DMS153 treated with DMSO at 0.1 percent for 48 hours (cell line): ENCODE results near the gene TAF1.
"Not testable (repeated sequence)": the region's sequence is repeated elsewhere in the genome, so short reads cannot be mapped to it uniquely, and the experiment has no call there.

Experiments
- DNase-seq: peaks from one replicate; lab custom pipeline; 2025; ENCODE audit not compliant: unreplicated experiment; lab: John Stamatoyannopoulos, UW

The TAF1 gene

GRCh38 chrX:71365875-71366673 lies at the start of gene TAF1:
TAF1 (plus strand) TSS chrX:71366357; CDS start chrX:71366375, 18 bp downstream.
- DNase-seq: peak; percentile 64

- DNase-seq: not testable (repeated sequence)
Observed at GRCh38 chrX:71316959-71317358, 49.2 kb upstream of the TAF1 start.

DNA sequence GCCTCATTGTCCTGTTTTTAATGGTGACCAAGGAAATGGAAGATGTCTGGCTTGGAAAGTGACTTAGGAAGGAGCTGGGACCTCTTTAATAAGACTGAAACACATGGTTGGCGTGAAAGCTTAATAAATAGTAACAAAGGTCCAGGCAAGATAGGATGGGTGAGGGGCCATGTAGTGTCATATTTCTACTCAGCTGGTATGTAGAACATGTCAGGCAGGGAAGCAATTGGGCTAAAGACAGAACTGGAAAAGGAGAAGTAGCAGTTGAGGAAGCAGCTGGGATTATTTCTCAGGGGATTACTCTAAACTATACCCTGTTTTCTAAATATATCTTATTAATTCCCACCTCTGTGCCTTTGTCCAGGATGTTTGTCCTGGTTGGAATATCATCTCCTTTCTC lies 46.0 kb upstream of the TAF1 start:
- DNase-seq: no peak

DNA sequence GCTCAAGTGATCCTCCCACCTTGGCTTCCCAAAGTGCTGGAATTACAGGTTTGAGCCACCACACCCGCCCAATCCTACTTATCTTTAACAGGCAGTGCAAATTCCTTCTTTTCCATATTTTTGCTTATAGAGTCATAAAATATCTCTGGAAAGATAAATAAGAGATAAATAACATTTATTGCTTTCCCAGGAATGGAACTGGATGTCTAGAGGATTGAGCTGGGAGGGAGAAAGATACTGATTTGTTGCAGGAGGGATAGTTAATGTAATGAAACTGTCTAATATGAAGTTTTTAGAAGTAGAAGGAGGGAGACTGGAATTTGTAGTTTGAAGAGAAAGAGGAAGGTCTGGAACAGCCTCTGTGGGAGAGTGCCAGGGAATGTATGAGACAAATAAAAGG lies 44.4 kb upstream of the TAF1 start:
- no peak for DNase-seq

GRCh38 chrX:71324452-71324851 lies 41.7 kb upstream of the TAF1 start:
- not testable (repeated sequence) for DNase-seq

DNA sequence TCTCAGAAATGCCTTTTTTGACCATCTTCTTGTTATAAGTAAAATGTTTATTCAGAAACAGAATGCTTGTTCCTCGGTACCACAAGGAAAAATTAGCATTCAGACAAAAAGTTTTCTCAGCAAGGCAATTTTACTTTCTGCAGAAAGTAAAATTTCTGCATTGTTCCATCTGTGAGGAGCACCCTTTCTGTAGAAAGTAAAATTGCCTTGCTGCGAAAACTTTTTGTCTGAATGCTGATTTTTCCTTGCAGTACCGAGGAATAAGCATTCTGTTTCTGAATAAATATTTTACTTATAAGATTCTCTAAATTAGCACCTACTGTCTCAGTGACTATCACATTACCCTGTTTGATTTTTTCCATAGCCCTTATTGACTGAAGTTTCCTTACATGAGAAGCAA lies 39.8 kb upstream of the TAF1 start:
- DNase-seq: no peak

DNA sequence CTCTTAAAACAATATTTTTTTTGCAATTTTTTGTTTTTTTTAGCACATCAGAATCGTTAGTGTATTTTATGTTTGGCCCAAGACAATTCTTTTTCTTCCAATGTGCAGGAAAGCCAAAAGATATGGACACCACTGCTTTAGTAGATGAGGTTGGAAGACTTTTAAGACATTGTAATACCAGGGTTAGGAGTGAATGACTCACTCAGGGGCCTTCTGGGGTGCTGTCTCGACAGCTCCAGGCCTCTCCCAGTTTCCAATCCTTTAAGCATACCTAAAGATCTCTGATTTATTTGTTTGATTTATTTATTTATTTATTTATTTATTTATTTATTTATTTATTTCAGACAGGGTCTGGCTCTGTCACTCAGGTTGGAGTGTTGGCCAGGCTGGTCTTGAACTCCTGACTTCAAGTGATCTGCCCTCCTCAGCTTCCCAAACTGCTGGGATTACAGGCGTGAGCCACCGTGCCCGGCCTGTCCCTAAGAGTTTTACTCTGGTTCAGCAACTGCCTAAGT lies 16.9 kb upstream of the TAF1 start:
- not testable (repeated sequence) for DNase-seq

DNA sequence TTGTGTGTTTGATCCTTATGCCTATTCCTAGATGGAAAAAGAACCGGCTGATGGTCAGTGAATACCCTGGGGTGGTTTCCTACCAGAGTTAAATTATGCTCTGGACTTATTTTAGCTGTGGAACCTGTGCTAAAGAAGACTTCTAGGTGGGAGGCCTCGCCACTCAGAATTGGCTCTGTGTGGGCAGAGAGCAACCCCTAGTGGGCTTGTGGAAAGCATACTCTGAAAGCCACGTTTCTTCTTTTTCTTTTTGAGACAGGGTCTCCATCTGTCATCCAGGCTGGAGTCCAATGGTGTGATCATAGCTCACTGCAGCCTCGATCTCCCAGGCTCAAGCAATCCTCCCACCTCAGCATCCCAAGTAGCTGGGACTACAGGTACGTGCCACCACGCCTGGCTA lies 16.3 kb upstream of the TAF1 start:
- DNase-seq: not testable (repeated sequence)

DNA sequence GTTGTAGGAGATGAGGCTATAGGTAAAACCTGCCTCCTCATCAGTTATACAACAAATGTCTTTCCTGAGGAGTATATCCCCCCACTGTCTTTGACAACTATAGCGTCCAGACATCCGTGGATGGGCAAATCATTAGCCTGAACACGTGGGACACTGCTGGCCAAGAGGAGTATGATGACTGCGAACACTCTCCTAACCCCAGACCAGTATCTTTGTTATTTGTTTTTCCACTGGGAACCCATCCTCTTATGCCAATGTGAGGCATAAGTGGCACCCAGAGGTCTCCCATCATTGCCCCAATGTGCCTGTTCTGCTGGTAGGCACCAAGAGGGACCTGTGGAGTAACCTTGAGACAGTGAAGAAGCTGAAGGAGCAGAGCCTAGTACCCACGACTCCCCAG lies 13.7 kb upstream of the TAF1 start:
- not testable (repeated sequence) for DNase-seq

GRCh38 chrX:71364221-71364620 lies 1.9 kb upstream of the TAF1 start:
- no peak for DNase-seq

- DNase-seq: no peak
Observed at GRCh38 chrX:71365356-71365874, 742 bp upstream of the TAF1 start.

DNA sequence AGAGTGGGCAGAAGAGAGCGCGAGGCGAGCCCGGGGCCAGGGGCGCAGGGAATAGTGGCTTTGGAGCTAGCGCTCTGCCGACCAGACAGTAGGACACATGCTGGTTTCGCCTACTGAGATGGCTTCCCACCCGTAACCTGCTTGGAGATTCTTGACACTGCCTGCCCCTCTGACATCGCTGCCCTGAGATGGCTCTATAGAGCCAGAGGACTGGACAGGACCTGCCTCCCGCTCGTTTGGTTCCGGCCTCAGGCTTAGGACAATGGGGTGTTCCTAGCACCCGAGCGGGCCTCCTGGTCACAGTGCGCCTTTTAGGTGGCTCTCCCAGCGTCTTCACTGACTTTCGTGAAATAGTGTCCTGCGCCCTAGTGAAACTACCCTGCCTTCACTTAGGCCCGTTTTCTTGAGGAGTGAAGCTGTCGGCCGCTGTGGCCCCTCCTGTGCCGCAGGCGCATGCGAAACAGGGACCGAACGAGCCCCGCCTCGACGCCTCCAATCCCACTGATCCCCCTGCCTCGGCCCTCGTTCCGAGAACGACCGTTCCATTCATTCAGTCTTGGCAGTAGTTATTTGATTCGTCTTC lies 608 bp downstream of the TAF1 start:
- DNase-seq: no peak

DNA sequence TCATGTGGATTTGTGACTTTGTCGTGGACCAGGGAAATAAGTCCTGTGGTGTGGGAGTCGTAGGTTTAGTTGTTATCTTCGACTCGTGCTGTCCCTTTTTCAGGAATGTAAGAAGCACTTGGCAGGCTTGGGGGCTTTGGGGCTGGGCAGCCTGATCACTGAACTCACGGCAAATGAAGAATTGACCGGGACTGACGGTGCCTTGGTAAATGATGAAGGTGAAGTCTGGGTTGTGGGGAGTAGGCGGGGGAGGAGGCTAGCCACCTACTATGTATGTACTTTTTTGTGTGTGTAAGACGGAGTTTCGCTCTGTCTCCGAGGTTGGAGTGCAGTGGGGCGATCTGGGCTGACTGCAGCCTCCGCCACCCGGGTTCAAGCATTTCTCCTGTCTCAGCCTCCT lies 1.2 kb downstream of the TAF1 start:
- no peak for DNase-seq

DNA sequence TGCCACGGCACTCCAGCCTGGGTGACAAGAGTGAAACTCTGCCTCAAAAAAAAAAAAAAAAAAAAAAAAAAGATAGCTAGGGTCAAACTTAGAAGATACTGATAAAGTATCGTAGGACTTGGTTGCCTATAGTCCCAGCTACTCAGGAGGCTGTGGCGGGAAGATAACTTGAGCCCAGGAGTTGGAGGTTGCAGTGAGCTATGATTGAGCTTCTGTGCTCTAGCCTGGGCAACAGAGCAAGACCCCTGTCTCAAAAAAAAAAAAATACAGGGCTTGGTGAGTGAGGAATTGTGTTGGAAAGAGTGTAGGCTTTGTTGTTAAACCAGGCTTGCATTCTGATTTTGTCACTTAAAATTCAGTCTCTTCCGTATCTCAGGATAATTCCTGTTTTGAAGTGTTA lies 6.2 kb downstream of the TAF1 start:
- no peak for DNase-seq

GRCh38 chrX:71378732-71379131 lies 12.6 kb downstream of the TAF1 start:
- DNase-seq: no peak

DNA sequence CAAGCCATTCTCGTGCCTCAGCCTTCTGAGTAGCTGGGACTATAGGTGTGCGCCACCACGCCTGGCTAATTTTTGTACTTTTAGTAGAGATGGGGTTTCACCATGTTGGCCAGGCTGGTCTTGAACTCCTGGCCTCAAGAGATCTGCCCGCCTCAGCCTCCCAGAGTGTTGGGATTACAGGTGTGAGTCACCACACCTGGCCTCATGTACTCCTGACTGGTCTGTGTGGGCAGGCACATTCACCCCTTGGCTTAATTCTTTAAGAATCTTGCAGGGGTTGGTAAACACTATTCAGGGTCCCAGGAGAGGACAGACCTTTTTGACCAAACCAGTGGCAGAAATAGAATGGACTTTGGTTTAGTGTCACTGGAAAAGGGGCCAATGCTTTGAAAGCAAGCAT lies 25.6 kb downstream of the TAF1 start:
- not testable (repeated sequence) for DNase-seq

GRCh38 chrX:71393919-71394318 lies 27.8 kb downstream of the TAF1 start:
- DNase-seq: no peak

- no peak for DNase-seq
Observed at GRCh38 chrX:71396576-71396975, 30.4 kb downstream of the TAF1 start.

GRCh38 chrX:71400710-71401109 lies 34.6 kb downstream of the TAF1 start:
- no peak for DNase-seq

- DNase-seq: not testable (repeated sequence)
Observed at GRCh38 chrX:71416260-71416659, 50.1 kb downstream of the TAF1 start.

DNA sequence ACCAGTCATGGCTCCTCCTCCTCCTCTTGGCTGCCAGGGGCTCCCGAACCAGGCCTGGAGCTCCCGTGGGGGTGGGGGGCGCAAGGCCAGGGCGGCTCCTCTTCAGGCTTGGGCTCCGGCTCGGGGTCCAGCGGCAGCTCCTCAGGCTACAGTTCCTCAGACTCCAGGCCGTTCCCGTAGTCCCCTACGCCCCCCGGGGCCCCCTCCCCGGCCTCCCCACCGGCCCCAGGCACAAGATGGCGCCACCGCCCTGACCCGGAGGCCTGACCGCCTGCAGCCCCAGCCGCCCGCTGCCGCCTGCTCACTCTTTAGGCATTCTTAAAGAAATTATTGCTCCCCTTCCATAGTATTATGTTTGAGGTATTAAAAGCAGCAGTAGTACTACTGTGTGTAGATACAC lies 54.5 kb downstream of the TAF1 start:
- no peak for DNase-seq

- no peak for DNase-seq
Observed at GRCh38 chrX:71432733-71433132, 66.6 kb downstream of the TAF1 start.
